Gastroesophageal sphincter (tissue), 4 donors: ENCODE measurements around the gene CFAP92. TPM values are rescaled to one million over a fixed set of nuclear protein-coding genes. Genes with fewer than 3 reads are reported as not detected.

ENCODE experiments used
- ATAC-seq: fragments of 150-250 bp; one replicate; pipeline ENCODE4 v1.9.1; 2016; ENCODE audit warnings: mild to moderate bottlenecking, moderate library complexity
- H3K27ac ChIP-seq, 4 donors: fragments of 200-600 bp; sonication (generic) in 3 of 4; 1 replicate in 3 of 4; 2 replicates in 1 of 4; pipeline ENCODE4 v1.5.1; 2016 to 2019
- H3K27me3 ChIP-seq: fragments of 200-600 bp; sonication (generic); one replicate; pipeline ENCODE4 v1.5.1; 2019
- H3K36me3 ChIP-seq, 2 donors: fragments of 200-600 bp; sonication (generic); one replicate each; pipeline ENCODE4 v1.5.1; 2019; ENCODE audit warnings: control low read depth in 1 of 2
- H3K4me1 ChIP-seq, 3 donors: fragments of 200-600 bp; sonication (generic); 1 replicate in 2 of 3; 2 replicates in 1 of 3; pipeline ENCODE4 v1.5.1; 2016 to 2019; ENCODE audit warnings: control low read depth in 2 of 3
- H3K4me3 ChIP-seq, 2 donors: fragments of 200-600 bp; sonication (generic); one replicate each; pipeline ENCODE4 v1.5.1; 2019; ENCODE audit warnings: mild to moderate bottlenecking in 1 of 2, moderate library complexity in 1 of 2
- H3K9me3 ChIP-seq, 3 donors: fragments of 200-600 bp; sonication (generic); one replicate each; pipeline ENCODE4 v1.5.1; 2017 to 2019; ENCODE audit warnings: control low read depth in 2 of 3
- CTCF ChIP-seq, 4 experiments: fragments of 200-600 bp in 2 of 4; fragments of 450-650 bp in 2 of 4; sonication (generic) in 1 of 4; IDR thresholded peaks; one replicate each; pipeline ENCODE4 v1.5.1; 2017 to 2019; ENCODE audit warnings: antibody characterized with exemption in 4 of 4, mild to moderate bottlenecking in 2 of 4, moderate library complexity in 2 of 4
- EP300 ChIP-seq: sonication (generic); formaldehyde crosslinking; IDR thresholded peaks from one replicate; pipeline ENCODE4 v1.6.1; 2017; ENCODE audit warnings: antibody characterized with exemption, mild to moderate bottlenecking
- POLR2A ChIP-seq, 2 donors: fragments of 450-650 bp; IDR thresholded peaks; one replicate each; pipeline ENCODE4 v1.6.1; 2017; ENCODE audit warnings: antibody characterized with exemption in 2 of 2, mild to moderate bottlenecking in 2 of 2, moderate library complexity in 1 of 2
- POLR2AphosphoS5 ChIP-seq: sonication (generic); formaldehyde crosslinking; IDR thresholded peaks from one replicate; pipeline ENCODE4 v1.6.1; 2017; ENCODE audit warnings: antibody characterized with exemption
- WGBS, 2 donors: methylation state at CpG; one replicate each; pipeline ENCODE4 v1.1.5; 2018; ENCODE audit warnings: low coverage in 1 of 2; 5-methylcytosine and 5-hydroxymethylcytosine counted together
- total RNA-seq, 4 donors: library from RNA; depleted of rRNA; stranded (reverse); fragments of >200 nt; gene quantifications; one replicate each; pipeline ENCODE4 v1.1.0, GENCODE V29; 2016

CFAP92 gene
- total RNA-seq, 4 donors from 2014 or later: 0.96 to 3.3 (median 2.3) TPM

GRCh38 chr3:129018271-129018670 is 24.4 kb upstream of the CFAP92 start:
- 56 to 70% methylated on average over 2 of the region's 2 CpGs for WGBS, 2 donors
- H3K36me3 ChIP-seq: no peaks in the 10 kb centered on the region
- no peaks in the 10 kb centered on the region for H3K9me3 ChIP-seq
- peaks cover 0 to 63% (median 6%) of the 10 kb centered on the region in 3 donors for H3K4me1 ChIP-seq
- ATAC-seq: no peak
- H3K27me3 ChIP-seq: no peaks in the 10 kb centered on the region
- TF ChIP-seq POLR2A (IDR thresholded peaks at IDR 0.05) (no peak), EP300 (no peak), CTCF (IDR thresholded peaks at IDR 0.05) (no peak), POLR2AphosphoS5 (no peak)
- no peak overlapping the region for H3K4me3 ChIP-seq
- H3K27ac ChIP-seq: peak overlapping the region in 2 of 4 donors; percentile 73 to 76

GRCh38 chr3:129017484-129017899 is 23.6 kb upstream of the CFAP92 start:
- H3K27me3 ChIP-seq: no peaks in the 10 kb centered on the region
- peak overlapping the region in 3 of 4 donors; percentile 57 to 76 (median 73) for H3K27ac ChIP-seq
- H3K9me3 ChIP-seq: no peaks in the 10 kb centered on the region
- H3K4me3 ChIP-seq: no peak overlapping the region
- ATAC-seq: no peak
- WGBS, 2 donors: 29% methylated on average over 6 of the region's 7 CpGs; no CpG with 5 or more reads in 1 of the 2 donors
- H3K4me1 ChIP-seq: peaks cover 0 to 62% (median 6%) of the 10 kb centered on the region in 3 donors
- no peaks in the 10 kb centered on the region for H3K36me3 ChIP-seq
- no peak for TF ChIP-seq EP300
- TF ChIP-seq POLR2AphosphoS5: no peak
- no peak for TF ChIP-seq POLR2A (IDR thresholded peaks at IDR 0.05)
- TF ChIP-seq CTCF (IDR thresholded peaks at IDR 0.05): no peak

GRCh38 chr3:129016720-129017483 is 23.0 kb upstream of the CFAP92 start:
- H3K27ac ChIP-seq: peak overlapping the region in 3 of 4 donors; percentile 57 to 76 (median 73)
- no peaks in the 10 kb centered on the region for H3K27me3 ChIP-seq
- no peaks in the 10 kb centered on the region for H3K36me3 ChIP-seq
- TF ChIP-seq POLR2AphosphoS5: no peak
- TF ChIP-seq EP300: no peak
- TF ChIP-seq POLR2A (IDR thresholded peaks at IDR 0.05): no peak
- no peak for TF ChIP-seq CTCF (IDR thresholded peaks at IDR 0.05)
- H3K4me1 ChIP-seq: peaks cover 0 to 56% (median 6%) of the 10 kb centered on the region in 3 donors
- 50 to 80% methylated on average over 1 to 2 of the region's 14 CpGs for WGBS, 2 donors
- no peaks in the 10 kb centered on the region for H3K9me3 ChIP-seq
- peak; percentile 62 for ATAC-seq
- no peak overlapping the region for H3K4me3 ChIP-seq

- Histone ChIP-seq H3K36me3 (no peaks in the 10 kb centered on the region), H3K27ac (peak overlapping the region in 3 of 4 donors; percentile 57 to 76 (median 73))
- TF ChIP-seq CTCF (IDR thresholded peaks at IDR 0.05): no peak
- no peak for TF ChIP-seq POLR2AphosphoS5
- TF ChIP-seq EP300: no peak
- no peak for TF ChIP-seq POLR2A (IDR thresholded peaks at IDR 0.05)
These were observed 22.5 kb upstream of the CFAP92 start for GRCh38 chr3:129016356-129016719.

More at GRCh38 chr3:129016356-129016719, 22.5 kb upstream of the CFAP92 start:
- no peak for ATAC-seq
- Histone ChIP-seq H3K4me1 (peaks cover 0 to 51% (median 6%) of the 10 kb centered on the region in 3 donors), H3K9me3 (no peaks in the 10 kb centered on the region), H3K4me3 (no peak overlapping the region), H3K27me3 (no peaks in the 10 kb centered on the region)
- WGBS, 2 donors: 40 to 61% methylated on average over 1 to 5 of the region's 6 CpGs
